GM18499 (cell line): ENCODE measurements around the gene HOXB5.

Experiments
- ATAC-seq: cut with Tn5 transposase; IDR thresholded peaks from one replicate; pipeline ENCODE4 v1.9.1; 2021; ENCODE audit warnings: moderate number of reproducible peaks; ENCODE audit not compliant: insufficient read depth, unreplicated experiment

HOXB5 gene

DNA sequence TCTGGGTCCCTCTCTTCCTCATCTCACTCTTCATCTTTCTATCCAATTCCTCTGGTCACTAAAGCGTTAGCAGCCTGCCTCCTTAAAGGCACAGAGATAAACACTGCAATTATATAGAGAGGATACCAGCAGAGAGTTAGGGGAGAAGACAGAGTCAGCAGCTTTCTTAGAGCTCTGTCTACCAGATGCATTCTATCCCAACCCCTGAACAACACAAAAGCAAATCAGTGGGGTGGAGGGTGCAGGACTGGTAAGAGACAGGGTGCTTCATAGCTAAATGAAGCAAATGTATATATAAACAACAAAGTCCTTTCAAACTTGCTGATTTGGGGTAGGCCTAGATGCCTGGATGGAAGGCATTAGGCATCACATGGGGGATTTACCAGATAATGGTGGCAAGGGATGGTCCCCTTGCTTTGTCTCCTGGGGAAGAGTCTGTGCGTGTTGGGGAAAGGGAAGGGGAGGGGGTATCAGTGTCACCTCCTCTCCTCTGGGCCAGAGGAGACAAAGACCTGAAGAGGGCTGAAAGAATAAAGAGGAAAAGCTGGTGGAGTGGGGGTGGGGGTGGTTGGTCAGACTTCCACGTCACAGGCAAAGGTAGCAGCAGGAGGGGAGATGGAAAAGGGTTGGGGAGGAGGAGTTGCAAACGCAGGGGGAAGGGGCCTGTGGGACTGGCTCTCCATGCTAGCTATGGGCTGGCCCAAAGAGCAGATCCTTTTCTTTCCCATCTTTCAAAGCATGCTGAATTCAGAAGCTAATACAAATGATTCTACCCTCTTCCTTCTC lies 27.5 kb downstream of the HOXB5 start:
- no peak for ATAC-seq

DNA sequence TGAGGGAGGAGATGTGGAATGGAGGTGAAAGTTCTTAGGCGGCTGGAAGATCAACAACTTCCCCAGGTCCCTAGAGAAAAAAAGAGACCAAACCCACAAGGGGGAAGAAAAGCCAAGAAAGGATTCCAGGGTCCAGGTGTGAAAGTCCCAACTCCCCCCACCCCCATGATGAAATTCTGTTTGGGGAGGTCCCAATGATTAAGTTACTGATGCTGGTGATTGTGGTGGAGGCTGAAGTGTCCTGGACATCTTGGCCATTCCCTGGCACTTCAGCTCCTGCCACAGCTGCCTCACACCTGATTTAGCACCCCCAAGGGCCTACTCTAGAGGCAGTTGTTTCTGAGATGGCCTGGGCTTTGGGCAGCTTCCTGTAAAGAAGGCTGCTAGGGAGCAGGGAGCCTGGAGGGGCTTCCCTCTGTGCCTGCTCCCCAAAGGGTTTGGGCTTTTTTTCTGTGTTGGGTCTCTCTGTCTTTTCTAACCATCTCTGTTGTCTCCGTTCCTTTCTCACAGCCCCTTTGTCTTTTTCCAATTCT lies 28.5 kb downstream of the HOXB5 start:
- no peak for ATAC-seq

DNA sequence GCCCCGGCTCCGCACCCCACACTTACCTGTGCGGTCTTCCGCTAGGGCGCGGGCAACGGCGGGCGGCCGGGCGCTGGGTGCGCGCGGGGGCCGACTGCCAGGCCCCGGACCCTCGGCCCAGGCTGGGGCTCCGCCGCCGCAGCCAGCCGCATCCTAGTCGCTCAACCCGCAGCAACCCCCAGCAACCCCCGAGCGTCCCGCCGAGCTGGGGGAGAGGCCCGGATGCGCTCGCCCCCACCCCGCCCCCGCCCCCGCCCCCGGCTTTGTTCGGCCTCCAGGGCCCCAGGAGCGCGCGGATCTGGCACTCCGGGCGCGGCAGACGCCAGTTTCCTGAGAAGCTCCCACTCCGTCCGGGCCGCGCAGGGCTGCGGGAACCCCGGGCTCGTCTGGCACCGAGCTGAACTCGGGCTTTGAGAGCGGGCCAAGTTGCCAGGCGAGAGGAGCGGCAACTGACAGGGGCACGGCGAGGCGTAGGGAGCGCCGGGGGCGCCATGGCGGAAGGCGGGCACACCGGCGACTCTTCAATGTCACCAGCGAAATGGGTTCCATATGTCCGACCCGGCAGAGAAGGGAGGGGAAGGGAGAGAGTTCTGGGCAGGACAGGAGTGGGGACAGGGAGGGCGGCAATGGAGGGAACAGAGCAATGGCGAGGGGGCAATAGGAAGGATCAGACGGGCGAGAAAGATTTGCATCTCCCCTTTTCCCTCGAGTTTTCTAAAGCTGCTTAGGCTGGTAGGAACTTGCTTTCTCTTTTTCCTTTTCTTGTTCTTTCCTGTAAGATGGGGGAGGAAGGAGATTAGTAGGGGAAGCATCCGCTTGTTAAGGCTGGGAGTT lies 29.2 kb downstream of the HOXB5 start:
- no peak for ATAC-seq

DNA sequence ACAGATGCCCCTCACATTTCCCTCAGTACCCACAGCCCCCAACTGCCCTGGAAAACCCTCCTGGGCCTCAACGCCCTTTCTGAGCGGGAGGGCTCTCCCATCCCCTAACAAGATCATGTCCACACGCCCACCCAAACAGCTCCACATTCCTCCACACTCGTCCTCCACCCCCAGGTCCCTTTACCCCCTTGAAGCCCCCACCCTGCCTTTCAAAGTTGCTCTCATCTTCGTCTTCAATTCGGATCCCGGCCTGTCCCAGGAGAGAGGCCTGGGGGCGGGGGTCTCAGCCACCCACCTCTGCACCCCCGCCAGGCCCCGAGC lies 29.8 kb downstream of the HOXB5 start:
- ATAC-seq, result no peak

DNA sequence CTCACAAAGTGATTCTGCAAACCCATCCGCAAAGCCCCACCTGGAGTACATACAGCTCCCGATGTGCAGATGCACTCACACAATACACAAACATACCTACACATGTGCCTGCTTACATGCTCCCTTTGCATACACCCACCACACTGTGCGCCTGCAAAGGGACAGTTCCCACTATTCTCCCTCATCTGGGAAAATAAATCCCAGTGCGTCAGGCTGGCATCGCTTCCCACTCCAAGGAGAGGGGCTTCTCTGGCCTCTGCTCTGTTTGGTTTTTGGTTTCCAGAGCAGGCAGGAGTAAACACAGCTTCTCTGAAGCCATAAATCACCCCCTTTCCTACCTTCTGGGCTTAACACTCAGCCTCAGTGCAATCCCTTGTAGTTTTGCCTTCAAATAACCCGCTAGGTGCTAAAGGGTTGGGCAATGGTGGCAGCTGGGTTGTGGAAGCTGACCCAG lies 30.2 kb downstream of the HOXB5 start:
- ATAC-seq, result no peak

DNA sequence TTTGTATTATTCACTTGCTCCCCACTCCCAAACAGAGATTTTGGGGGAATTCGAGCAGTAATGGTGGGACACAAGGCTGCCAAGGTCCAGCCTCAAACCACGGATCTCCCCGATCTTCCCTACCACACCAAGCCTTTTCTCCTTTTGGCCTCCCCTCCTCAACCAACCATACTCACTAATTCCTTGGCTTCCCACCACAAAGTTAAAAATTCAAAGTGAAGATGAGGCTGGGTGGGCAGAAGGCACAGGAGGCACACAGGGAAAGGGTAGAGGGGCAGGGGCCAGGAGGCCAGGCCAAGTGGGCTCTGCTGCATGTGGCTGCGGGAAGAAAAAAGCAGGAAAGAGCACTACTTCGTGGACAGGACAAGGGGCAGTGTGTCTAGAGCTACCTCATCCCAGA lies 30.6 kb downstream of the HOXB5 start:
- no peak for ATAC-seq

DNA sequence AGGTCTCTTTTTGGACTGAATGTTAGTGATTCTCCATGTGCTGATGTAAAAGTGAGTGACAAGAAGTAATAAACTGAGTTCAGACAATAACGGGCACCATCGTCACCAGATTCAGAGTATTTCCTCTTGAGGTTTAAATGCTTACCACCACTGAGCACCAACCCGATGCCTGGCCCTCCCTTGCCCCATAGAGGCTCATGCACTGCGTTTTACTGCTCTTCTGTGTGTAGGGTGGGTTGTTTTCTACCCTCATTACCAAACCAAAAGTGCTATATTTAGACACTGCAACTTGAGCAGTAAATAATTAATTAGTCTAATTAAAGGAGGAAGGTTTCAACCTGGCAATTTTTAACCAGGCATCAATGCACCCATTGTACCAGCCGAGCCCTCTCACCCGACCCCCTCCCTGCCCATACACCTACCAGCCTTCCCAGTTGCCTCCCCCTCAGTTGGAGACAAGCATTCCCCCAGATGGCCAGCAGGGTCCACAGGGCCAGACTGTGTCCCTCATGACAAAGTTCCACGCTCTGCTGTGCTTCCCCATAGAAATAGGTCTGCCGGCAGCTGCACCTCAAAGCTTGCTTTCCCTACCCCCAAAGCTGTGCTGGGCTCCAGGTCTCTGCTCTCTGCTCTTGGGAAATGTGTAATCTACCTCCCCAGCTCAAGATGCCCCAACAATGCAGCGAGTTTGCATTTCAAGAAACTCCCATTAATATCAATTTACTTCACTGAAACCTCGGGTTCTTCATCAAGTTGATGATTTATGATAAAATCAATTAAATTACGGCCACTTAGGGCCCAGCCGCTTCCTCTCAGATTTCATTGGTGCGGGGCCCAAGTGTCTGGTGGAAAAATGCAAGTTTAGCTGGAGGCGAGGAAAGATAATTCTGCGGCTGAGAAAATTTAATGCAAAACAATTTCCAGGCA lies 31.4 kb downstream of the HOXB5 start:
- no peak for ATAC-seq

DNA sequence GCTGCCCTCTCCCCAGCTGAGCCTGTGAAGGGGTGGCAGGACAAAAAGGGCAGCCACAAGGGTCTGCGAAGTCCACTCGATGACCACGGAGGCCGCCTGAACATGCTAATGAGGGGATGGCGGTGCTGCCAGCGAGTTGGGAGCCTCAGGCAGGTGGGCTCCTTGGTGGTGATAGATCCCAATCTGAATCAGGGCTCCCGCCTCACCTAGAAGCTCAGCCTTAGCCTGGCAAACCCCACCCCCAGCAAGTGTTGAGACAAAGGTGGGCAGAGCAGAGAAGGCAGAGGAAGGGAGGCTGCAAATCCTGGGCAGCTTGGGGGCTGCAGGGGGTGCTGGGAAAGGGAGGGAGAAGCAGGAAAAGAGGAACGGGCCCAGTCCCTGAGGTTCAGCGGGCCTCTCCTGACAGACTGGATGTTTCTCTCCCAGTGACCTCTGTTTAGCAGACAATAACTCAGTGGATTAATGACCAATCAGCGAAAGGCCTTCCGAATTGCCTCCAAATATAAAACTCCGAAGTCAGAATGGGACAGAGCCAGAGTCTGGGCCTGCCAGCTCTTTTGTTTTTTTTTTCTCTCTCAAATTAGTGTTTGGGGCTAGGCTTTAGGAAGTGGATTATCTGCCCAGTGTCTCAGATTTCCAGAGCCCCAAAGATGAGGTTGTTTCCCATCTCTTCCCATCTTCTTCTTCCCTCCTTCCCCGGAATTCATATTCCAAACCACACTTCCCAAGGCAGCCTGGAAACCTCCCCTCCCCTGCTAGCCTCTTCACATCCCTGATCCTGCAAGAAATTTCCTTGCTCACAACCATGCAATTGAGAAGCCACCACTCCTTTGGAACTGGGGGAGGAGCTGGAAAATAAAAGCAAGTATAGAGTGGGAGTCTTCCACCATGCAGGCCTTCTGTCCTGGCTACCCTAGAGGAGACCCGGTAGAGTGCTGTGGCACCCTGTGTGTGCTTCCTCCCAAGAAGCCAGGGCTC lies 33.5 kb downstream of the HOXB5 start:
- ATAC-seq, result no peak

DNA sequence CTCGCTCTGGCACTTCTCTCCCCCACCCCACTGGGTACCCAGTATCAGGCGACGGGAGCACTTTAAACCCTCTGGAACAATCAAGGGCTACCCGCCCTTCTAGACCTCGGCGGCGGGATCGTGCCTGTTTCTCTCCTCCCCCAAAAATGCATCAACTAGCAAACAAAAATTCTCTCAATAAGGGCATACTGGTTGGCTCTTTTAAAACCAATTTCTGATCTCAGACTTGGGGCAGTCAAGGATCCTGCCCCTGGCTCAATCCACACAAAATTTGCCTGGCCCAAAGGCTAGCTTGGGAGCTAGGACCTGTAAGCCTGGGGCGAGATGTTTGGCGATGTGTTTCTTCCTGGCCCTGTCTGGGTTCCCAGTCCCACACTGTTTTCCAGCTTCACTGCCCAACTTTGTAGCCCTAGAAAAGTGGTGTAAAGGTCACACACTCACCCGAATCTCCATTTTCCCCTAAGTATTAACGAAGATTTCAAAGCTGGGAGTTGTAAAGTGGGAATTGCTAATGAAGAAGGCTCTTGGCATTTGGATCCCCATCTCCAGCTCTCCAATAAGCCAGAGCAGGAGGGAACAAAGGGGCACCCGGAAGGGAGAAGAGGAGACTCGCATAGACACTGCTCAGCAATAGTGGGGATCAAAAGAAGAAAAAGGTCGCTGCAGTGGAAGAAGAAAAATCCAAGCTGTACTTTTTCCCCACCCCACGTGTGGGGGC lies 34.3 kb downstream of the HOXB5 start:
- ATAC-seq, result no peak

DNA sequence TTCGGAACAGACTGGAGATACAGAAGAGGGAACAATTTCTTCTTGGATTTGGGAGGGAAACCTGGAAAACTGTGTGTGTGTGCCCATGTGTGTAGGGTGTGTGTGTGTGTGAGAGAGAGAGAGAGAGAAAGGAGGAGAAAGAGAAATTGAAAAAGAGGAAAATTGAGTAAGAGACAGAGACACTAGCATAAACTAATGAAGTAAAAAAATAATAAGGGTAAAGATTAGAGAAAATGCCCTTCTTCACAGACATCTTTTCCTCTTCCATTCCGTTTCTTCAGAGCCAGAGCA lies 34.8 kb downstream of the HOXB5 start:
- ATAC-seq, result no peak

DNA sequence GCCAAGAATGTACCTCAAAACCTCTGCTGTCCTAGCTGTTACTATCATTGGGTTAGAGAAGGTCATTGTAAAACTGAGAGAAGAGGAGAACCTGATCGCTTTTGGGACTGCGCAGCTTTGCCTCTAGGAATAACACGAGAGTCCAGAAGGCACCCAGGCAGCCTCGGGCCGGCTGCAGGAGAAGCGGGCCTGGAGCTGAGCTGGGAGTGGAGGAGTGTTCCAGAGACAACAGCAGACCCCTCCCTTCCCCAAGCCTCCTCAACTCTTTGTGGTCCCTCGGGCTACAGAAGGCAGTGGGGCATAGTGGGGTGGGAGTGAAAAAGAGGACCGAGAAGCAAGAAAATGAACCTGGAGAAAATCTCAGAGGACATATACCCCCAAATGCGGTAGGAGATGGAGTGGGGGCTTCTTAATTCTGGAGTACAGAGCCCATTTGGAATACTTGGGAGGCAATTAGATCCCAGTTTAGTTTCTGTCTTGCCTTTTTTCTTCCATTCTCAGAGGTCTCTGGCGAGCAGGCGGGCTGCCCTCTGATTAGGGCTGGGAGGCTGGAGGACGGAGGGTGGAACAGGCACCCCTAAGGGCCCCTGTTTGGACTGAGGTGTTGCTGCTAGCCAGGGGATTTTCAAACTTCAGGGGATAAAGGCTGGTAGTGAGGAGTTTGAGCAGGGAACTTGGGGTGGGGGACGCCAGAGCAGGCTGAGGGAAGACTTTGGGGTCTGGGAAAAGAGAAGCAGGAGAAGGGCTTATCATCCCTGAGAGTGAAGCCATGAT lies 35.3 kb downstream of the HOXB5 start:
- ATAC-seq, result no peak

DNA sequence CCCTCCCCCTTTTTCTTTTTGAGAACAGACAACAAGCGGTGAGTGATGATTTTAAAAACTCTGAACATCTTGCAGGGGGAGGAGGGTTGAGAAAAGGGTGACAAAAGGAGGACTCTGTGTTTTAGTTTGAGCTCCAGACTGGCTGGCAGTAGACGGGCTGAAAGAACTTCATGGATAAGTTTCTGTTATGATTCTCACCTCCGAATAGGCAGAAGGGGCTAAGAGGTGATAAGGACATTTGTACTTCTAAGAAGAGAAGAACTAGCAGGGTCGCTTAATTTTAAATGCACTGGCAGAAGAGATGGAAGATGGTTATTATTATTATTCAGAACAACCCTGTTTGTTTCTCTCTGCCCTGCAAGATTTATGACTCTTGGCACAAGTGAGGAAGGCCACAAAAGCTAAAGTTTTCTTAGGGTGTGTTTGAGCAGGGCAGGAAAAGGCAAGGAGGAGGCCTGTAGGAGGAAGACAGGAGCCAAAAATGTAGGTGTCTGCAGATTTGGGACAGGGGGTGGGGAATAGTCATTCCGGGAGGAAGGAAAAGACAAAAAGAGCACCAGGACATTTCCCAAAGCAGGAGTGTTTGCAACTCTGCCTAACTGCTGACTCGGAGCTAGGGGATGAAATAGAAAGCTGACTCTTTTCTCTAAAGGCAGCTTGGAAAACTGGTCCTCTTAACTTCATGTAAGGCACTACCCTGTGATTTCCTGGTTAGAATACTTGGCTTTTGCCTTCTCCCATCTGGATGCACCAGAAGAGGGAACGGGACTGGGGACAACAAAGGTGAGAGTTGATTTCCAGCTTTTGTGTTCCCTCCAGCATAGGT lies 36.8 kb downstream of the HOXB5 start:
- ATAC-seq, result no peak

DNA sequence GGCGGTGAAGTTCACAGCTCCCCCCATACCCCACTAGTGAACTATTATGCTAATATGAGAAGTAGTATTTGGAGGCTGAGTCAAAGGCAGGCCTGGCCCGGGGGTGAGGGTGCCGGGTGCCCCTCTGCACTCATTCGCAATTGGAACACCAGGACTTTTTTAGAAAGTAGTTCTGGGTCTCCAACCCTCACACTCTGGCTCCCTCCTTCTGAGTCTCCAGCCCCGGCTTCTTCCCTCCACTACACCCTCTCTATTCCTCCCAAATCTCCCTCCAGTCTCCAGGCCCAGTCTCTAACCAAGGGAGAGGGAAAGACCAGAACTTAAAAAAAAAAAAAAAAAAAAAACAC lies 37.4 kb downstream of the HOXB5 start:
- no peak for ATAC-seq

DNA sequence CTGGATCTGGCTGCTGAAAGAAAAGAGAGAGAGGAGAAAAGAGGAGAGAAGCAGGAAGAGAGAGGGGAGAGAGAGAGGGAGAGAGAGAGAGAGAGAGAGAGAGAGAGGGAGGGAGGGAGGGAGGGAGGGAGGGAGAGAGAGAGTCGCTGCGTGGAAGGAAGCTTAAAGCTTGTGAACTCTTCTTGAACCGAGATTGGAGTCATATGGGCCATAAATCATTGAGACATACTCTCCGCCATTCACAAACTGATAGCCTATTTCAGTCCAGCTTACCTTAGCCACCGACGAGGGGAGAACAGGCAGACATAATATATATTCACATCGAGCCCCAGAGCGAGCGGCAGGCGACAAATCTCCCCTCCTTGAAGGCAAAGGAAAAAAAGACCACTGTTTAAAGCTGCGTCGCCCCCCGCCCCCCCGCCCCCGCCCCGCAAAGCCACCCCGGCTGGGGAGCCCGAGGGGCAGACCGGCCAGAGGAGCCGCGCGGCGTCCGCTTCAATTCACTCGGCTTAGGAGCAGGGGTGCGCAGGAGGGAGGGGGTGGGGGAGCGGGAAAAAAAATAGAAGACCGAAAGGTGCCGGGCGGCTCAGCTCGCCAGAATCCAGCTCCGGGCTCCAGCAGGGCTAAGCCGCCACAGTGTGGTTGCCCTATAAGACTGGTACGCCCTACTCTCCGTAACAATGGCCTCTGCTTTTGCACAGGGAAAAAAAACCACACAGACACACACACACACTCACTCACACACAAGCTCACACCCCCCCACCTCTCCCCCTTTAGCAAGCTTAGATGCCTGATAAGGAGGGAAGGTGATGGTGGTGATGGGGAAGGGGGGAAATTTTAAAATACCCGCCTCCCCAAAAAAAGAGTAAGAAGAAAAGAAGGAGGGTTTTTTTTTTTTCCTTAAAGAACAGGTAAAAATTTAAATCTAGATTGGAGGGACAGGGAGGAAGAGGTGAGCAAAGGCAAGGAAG lies 38.0 kb downstream of the HOXB5 start:
- no peak for ATAC-seq

DNA sequence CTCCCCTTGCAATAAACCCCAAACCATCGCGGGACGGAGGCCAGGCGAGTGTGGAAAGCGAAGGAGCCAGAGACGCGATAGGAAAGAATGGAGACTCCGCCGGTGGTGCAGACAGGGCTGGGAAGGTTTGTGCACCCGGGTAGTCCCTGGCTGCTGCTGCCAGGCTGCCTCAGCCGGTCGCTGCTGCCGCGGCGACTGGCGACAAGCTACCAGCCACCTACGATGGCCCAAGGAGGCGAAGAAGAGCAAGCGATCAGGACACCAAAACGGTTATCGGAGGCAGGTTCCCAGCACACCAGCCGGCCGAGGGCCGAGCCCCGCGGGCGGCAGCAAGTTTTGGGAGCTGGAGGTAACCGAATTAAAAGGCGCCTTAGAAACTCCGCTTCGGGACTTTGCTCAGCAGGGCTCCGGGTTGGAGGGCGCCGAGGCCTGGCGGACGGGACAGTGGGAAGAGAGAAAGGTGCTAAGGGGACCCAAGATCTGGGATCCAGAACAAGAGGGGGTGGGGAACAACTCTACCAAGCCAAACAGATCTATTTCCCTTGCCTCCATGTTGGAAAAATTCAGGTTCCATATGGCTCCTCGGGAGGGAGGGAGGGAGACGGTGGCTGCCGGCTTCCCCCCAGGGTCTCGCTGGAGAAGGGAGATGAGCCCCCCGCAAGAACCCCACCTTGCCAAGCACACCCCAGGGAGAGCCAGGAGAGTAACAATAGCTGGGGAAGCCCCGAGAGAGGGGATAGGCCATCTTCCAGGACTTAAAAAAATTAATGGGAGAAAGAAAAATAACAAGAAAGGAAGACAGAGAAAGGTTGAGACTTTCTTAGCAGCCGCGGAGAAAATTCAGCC lies 38.9 kb downstream of the HOXB5 start:
- ATAC-seq, result no peak
